ENCODE data around the gene RHOXF2B. TPM values are rescaled to one million over a fixed set of nuclear protein-coding genes. Genes with fewer than 3 reads are reported as not detected.

Gene RHOXF2B
- total and polyA plus RNA-seq, 2 of the 4 experiments (the other 2 are of a cell fraction), result not detected

GRCh38 chrX:120022763-120023162 is 54.7 kb downstream of the RHOXF2B start:
- intact Hi-C loops (cut with micrococcal nuclease), result no loop called here
- Histone ChIP-seq H2BK5ac (ENCODE audit: low read depth, low read length, poor library complexity, severe bottlenecking) (no peak overlapping the region), H4K91ac (ENCODE audit: insufficient read depth, low read depth, low read length) (no peak overlapping the region), H4K20me1 (ENCODE audit: insufficient read depth, low read length) (no peaks in the 10 kb centered on the region), H3K4me3 (ENCODE audit: insufficient read depth, low read depth, low read length) (no peak overlapping the region), H2AK9ac (replicated peaks; ENCODE audit: low read depth, low read length, poor library complexity) (no peak overlapping the region), H3K18ac (ENCODE audit: low read depth, low read length) (no peak overlapping the region), H3K4me2 (ENCODE audit: low read depth, low read length) (no peak overlapping the region), H3K27ac (ENCODE audit: insufficient read depth, low read length) (no peak overlapping the region), H3K9ac (ENCODE audit: low read depth, low read length) (no peak overlapping the region), H3K4me1 (ENCODE audit: control insufficient read depth, insufficient read depth, low read length) (no peaks in the 10 kb centered on the region), H2BK20ac (ENCODE audit: low read depth, low read length) (no peak overlapping the region), H3K27me3 (ENCODE audit: control insufficient read depth, insufficient read depth, low read length) (no peaks in the 10 kb centered on the region), H3K4ac (ENCODE audit: low read depth, low read length) (no peak overlapping the region), H4K8ac (ENCODE audit: low read depth in 2 of 2, low read length in 2 of 2) (no peak overlapping the region), H3K56ac (ENCODE audit: extremely low read depth, insufficient read depth, low read length) (no peak overlapping the region), H2AK5ac (ENCODE audit: low read depth, low read length) (no peak overlapping the region), H4K5ac (ENCODE audit: low read depth, low read length) (no peak overlapping the region), H3K79me1 (ENCODE audit: low read depth in 1 of 2, low read length in 2 of 2) (no peaks in the 10 kb centered on the region), H2BK120ac (ENCODE audit: low read depth, low read length) (no peak overlapping the region), H3K14ac (replicated peaks; ENCODE audit: low read depth, low read length) (no peak overlapping the region), H3K9me1 (ENCODE audit: insufficient read depth, low read length) (no peaks in the 10 kb centered on the region), H3K9me3 (ENCODE audit: control insufficient read depth, insufficient read depth, low read length) (no peaks in the 10 kb centered on the region), H3K36me3 (ENCODE audit: control insufficient read depth, insufficient read depth, low read length) (no peaks in the 10 kb centered on the region), H2AFZ (replicated peaks; ENCODE audit: low read length, poor library complexity) (no peak overlapping the region), H3K23ac (ENCODE audit: low read depth, low read length) (no peak overlapping the region), H2BK15ac (ENCODE audit: low read depth, low read length) (no peak overlapping the region)
- 40% methylated on average over 1 of the region's 5 CpGs; no CpG with 5 or more reads in 1 of the 2 experiments for WGBS, 2 experiments (ENCODE audit: extremely low coverage in 2 of 2, insufficient read length in 1 of 2)
- POLR2A ChIA-PET (ENCODE audit: unreplicated experiment), result no interaction called here
- TF ChIP-seq CTCF (conservative IDR thresholded peaks at IDR 0.05; ENCODE audit: low read depth, low read length) (no peak), MAFK (IDR thresholded peaks at IDR 0.05; ENCODE audit: low read depth, low read length) (no peak), CHD1 (IDR thresholded peaks at IDR 0.05; ENCODE audit: low read depth, low read length) (no peak), BHLHE40 (IDR thresholded peaks at IDR 0.05; ENCODE audit: low read depth, low read length) (no peak), USF2 (IDR thresholded peaks at IDR 0.05; ENCODE audit: low read depth, low read length) (no peak), RFX5 (IDR thresholded peaks at IDR 0.05; ENCODE audit: low read depth, low read length) (no peak), ELK1 (IDR thresholded peaks at IDR 0.05; ENCODE audit: borderline replicate concordance, low read depth, low read length) (no peak), NFE2L2 (IDR thresholded peaks at IDR 0.05; ENCODE audit: low read depth, low read length) (no peak)
- dilution Hi-C loops (cut with HindIII; ENCODE audit: low sequenced_read_pairs, unreplicated experiment), result no loop called here
- in situ Hi-C loops (cut with MboI; ENCODE audit: low sequenced_read_pairs), result no loop called here
- CTCF ChIA-PET, result no interaction called here
- DNase-seq, result no peak
- BruUV-seq (replicated peaks), result no TSS peak
- ATAC-seq (ENCODE audit: low read depth), result no peak

Measured in IMR-90 (cell line).